Ovary (tissue), 9 donors: Measurements from ENCODE around the gene ZNF883. TPM values are rescaled to one million over a fixed set of nuclear protein-coding genes. Genes with fewer than 3 reads are reported as not detected.

Experiments
- DNase-seq, 5 donors: peaks; one replicate each; pipeline ENCODE4 v3.0.0-alpha.2; 2019 to 2020
- H3K27ac ChIP-seq, 2 donors: fragments of 200-600 bp; one replicate each; pipeline versions ENCODE4 v1.5.1 to v1.8.0; 2019 to 2022
- H3K27me3 ChIP-seq: fragments of 200-600 bp; one replicate; pipeline ENCODE4 v1.8.0; 2022
- H3K36me3 ChIP-seq: fragments of 200-600 bp; sonication (generic); one replicate; pipeline ENCODE4 v1.5.1; 2019
- H3K4me1 ChIP-seq: one replicate; pipeline ENCODE4 v1.8.1; 2013; ENCODE audit warnings: mild to moderate bottlenecking, moderate library complexity; ENCODE audit not compliant: insufficient read depth
- H3K4me3 ChIP-seq: fragments of 200-600 bp; sonication (generic); one replicate; pipeline ENCODE4 v1.5.1; 2017
- H3K9me3 ChIP-seq, 2 donors: fragments of 200-600 bp in 1 of 2; sonication (generic) in 1 of 2; one replicate each; pipeline versions ENCODE4 v1.5.1 to v1.8.1; 2013 to 2019; ENCODE audit warnings: mild to moderate bottlenecking in 1 of 2, moderate library complexity in 1 of 2
- EP300 ChIP-seq: sonication (generic); formaldehyde crosslinking; IDR thresholded peaks from one replicate; pipeline ENCODE4 v1.6.1; 2017; ENCODE audit warnings: antibody characterized with exemption
- POLR2A ChIP-seq: fragments of 450-650 bp; IDR thresholded peaks from one replicate; pipeline ENCODE4 v1.6.1; 2017; ENCODE audit warnings: antibody characterized with exemption, mild to moderate bottlenecking, moderate library complexity
- WGBS, 3 donors: extraction: QIAGEN DNeasy Blood & Tissue Kit in 1 of 3; methylation state at CpG; one replicate each; pipeline versions ENCODE4 v1.1.5 to v1.1.7; 2013 to 2017; 5-methylcytosine and 5-hydroxymethylcytosine counted together
- intact Hi-C, 4 donors: fragments of 100-400 bp; cut with DNase I; formaldehyde crosslinking; loops; one replicate each; pipeline versions ENCODE4 v1.11.0 to v1.15.1; 2022 to 2023
- polyA plus RNA-seq, 2 donors: library from polyadenylated mRNA; stranded (reverse); fragments of 200-250 nt in 1 of 2; fragments of 350-450 nt in 1 of 2; fragmentation: Illumina TruSeq in 1 of 2; extraction: RNeasy Lipid Tissue Mini Kit (QIAGEN cat#74804) in 1 of 2; gene quantifications; one replicate each; pipeline ENCODE4 v1.2.3, GENCODE V29; 2013 to 2014
- total RNA-seq, 7 donors: library from RNA; depleted of rRNA in 2 of 7; stranded (reverse); fragments of >200 nt in 2 of 7; fragmentation: NEBNext Ultra II Directional in 3 of 7; extraction: Animal tissue kit (Norgen Biotek cat#: 25700) in 3 of 7; gene quantifications; one replicate each; pipeline versions ENCODE4 v1.1.0 to v1.2.4, GENCODE V29; 2016 to 2023
- TF ChIP-seq, protein P1 (sequence below), 3 donors: fragments of 450-650 bp in 2 of 3; fragments of 200-600 bp in 1 of 3; IDR thresholded peaks; one replicate each; pipeline versions ENCODE4 v1.5.1 to v1.8.0; 2016 to 2022; ENCODE audit warnings: antibody characterized with exemption in 3 of 3, mild to moderate bottlenecking in 1 of 3
- donor health status: DM: no; HTN: no; CAD: no; lungs with moderate emphysema.
- donor health status: DM: no; HTN: no; CAD: no.
- donor health status: Bipolar disorder and iron deficiency.
- donor health status: DM: yes; HTN: yes; CAD: no.
- donor health status: DM: no; HTN: no; CAD: no.
- donor health status: DM: yes; HTN: yes; CAD: no.

Gene ZNF883
- total and polyA plus RNA-seq, 9 donors: 0.97 to 3.8 (median 2.1) TPM

DNA sequence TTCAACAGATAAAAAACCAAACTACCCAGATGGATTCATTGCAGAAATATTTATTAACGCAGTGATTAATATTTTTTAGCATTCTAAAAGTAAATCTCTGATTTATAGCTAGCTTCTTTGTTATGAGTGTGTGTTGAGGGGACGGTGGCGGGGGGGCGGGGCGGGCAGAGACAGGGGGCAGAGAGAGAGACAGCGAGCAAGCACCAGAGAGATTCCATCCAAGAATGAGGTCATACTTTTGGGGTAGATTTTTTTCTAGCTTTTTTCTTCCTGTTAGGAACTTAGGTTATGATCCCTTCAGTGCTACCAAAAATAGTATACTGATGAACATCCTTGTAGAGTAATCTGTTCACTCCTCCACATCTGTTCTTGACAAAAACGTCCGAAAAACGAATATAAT lies 500 bp upstream of the ZNF883 start:
- no peaks in the 10 kb centered on the region for H3K9me3 ChIP-seq
- peak overlapping the region; percentile 31 for H3K4me3 ChIP-seq
- WGBS, 3 donors: 13 to 26% (median 24%) methylated on average over 9 of the region's 9 CpGs
- H3K27ac ChIP-seq: no peak overlapping the region
- H3K4me1 ChIP-seq: no peaks in the 10 kb centered on the region
- H3K27me3 ChIP-seq: no peaks in the 10 kb centered on the region
- DNase-seq: no peak
- no peaks in the 10 kb centered on the region for H3K36me3 ChIP-seq
- TF ChIP-seq POLR2A: no peak
- intact Hi-C loops: no loop called here

DNA sequence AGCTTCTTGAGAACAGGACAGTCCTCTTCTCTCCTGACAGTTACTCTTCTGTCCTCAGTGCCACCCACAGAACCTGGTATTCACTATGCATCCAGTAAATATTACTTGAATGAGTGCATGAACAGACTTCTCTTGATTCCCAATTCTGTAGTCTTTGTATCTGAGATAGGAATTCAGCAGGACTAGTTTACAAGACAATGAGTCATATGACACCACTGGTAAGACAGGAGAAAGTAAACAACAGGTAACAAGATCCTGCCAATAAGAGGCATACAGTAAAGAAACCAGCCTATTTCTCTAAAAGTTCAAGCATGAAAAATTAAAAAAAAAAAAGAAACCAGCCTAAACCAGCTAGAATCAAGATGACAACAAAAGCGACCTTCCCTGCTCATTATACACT lies 6.2 kb downstream of the ZNF883 start:
- Histone ChIP-seq H3K27ac (no peak overlapping the region), H3K4me1 (no peaks in the 10 kb centered on the region), H3K27me3 (no peaks in the 10 kb centered on the region), H3K9me3 (peaks cover 0 to 8% of the 10 kb centered on the region in 2 donors), H3K4me3 (no peak overlapping the region), H3K36me3 (no peaks in the 10 kb centered on the region)
- no peak for DNase-seq
- intact Hi-C loops: no loop called here
- TF ChIP-seq POLR2A: no peak
- TF ChIP-seq, protein P1, sequence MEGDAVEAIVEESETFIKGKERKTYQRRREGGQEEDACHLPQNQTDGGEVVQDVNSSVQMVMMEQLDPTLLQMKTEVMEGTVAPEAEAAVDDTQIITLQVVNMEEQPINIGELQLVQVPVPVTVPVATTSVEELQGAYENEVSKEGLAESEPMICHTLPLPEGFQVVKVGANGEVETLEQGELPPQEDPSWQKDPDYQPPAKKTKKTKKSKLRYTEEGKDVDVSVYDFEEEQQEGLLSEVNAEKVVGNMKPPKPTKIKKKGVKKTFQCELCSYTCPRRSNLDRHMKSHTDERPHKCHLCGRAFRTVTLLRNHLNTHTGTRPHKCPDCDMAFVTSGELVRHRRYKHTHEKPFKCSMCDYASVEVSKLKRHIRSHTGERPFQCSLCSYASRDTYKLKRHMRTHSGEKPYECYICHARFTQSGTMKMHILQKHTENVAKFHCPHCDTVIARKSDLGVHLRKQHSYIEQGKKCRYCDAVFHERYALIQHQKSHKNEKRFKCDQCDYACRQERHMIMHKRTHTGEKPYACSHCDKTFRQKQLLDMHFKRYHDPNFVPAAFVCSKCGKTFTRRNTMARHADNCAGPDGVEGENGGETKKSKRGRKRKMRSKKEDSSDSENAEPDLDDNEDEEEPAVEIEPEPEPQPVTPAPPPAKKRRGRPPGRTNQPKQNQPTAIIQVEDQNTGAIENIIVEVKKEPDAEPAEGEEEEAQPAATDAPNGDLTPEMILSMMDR (IDR thresholded peaks at IDR 0.05): no peak
- TF ChIP-seq EP300: no peak
- 48 to 85% (median 77%) methylated on average over 1 of the region's 1 CpG for WGBS, 3 donors

DNA sequence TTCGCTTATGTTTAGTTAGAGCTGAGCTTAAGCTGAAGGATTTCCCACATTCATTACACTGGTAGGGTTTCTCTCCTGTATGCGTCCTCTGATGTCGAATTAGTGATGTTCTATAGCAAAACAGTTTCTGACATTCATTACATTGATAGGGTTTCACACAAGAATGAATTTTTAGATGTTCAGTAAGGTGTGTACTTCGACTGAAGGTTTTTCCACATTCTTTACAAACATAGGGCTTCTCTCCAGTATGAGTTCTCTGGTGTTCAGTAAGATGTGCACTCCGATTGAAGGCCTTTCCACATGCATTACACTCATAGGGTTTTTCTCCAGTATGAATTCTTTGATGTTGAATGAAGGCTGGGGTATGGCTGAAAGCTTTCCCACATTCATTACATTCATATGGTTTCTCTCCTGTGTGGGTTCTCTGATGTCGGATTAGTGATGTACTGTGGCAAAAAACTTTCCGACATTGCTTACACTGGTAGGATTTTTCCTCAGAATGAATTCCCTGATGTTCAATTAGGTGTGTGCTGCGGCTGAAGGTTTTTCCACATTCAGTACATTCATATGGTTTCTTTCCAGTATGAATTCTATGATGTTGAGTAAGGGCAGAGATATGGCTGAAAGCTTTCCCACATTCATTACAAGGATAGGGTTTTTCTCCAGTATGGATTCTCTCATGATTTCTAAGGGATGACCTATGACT lies 14.6 kb downstream of the ZNF883 start:
- Histone ChIP-seq H3K27me3 (no peaks in the 10 kb centered on the region), H3K27ac (no peak overlapping the region), H3K4me1 (no peaks in the 10 kb centered on the region), H3K9me3 (peaks cover 4 to 24% of the 10 kb centered on the region in 2 donors), H3K4me3 (no peak overlapping the region), H3K36me3 (no peaks in the 10 kb centered on the region)
- TF ChIP-seq, protein P1 (IDR thresholded peaks at IDR 0.05): no peak
- TF ChIP-seq POLR2A (no peak), EP300 (no peak)
- intact Hi-C loops: no loop called here
- WGBS, 3 donors: 95 to 97% (median 96%) methylated on average over 8 of the region's 8 CpGs
- no peak for DNase-seq

DNA sequence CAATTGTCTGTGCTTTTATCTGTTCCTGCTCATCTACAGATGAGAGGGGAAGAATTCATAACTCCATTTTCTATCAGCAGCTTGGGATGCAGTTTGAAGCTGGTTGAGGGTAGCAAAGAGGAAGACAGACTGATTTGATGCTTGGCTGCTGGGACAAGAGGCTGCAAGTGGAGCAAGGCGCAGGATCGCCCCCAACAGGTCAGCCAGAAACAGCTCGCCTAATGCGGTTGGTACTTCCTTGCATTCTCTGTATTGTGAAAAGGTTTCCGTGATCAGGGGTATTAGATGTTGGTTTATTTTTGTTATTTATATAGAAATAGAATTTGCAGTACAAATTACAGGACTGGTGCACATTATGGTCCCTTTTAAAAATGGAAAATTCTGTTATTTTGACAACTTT lies 40.6 kb downstream of the ZNF883 start:
- no peak overlapping the region for H3K27ac ChIP-seq
- intact Hi-C loops: no loop called here
- no peaks in the 10 kb centered on the region for H3K4me1 ChIP-seq
- H3K27me3 ChIP-seq: no peaks in the 10 kb centered on the region
- 13 to 19% (median 17%) methylated on average over 5 of the region's 5 CpGs for WGBS, 3 donors
- no peaks in the 10 kb centered on the region for H3K9me3 ChIP-seq
- TF ChIP-seq POLR2A: no peak
- TF ChIP-seq EP300: no peak
- TF ChIP-seq, protein P1 (IDR thresholded peaks at IDR 0.05): no peak
- DNase-seq: no peak
- H3K36me3 ChIP-seq: no peaks in the 10 kb centered on the region
- H3K4me3 ChIP-seq: no peak overlapping the region

DNA sequence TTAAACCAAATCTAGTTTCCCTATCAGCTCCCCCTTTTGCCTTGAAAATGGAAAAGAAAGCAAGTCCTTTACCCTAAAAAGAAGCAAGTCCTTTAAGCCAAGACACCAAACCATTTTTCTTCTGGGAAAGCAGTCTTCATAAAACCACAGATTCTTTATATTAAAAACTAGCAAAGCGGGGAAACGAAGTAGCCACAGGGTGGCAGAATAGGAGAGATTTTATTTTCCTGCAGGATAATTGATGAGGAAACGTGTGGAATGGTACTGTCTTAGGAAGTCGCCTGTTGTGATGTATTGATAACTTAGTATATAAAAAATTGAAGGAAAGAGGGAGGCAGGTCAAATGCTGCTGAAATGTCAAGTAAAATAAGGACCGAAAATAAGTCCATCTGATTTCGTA lies 41.1 kb downstream of the ZNF883 start:
- no peak for DNase-seq
- intact Hi-C loops: no loop called here
- WGBS, 3 donors: 34 to 49% (median 41%) methylated on average over 6 of the region's 6 CpGs
- Histone ChIP-seq H3K27ac (no peak overlapping the region), H3K9me3 (no peaks in the 10 kb centered on the region), H3K36me3 (no peaks in the 10 kb centered on the region), H3K27me3 (no peaks in the 10 kb centered on the region), H3K4me1 (no peaks in the 10 kb centered on the region), H3K4me3 (no peak overlapping the region)
- TF ChIP-seq, protein P1 (IDR thresholded peaks at IDR 0.05): no peak
- TF ChIP-seq POLR2A: no peak
- TF ChIP-seq EP300: no peak
